Keratinocyte (primary cell): ENCODE measurements around the gene CTU1.

Experiments
- EZH2 ChIP-seq: IDR thresholded peaks from one replicate; pipeline ENCODE4 v1.6.1; 2012; ENCODE audit warnings: inconsistent platforms, mild to moderate bottlenecking, low read length, moderate library complexity
- TF ChIP-seq, protein P1 (sequence below), 3 experiments: IDR thresholded peaks in 1 of 3; conservative IDR thresholded peaks in 1 of 3; optimal IDR thresholded peaks in 1 of 3; 2 replicates in 2 of 3; 3 replicates in 1 of 3; pipeline versions ENCODE3 to v1.5.1; 2011; ENCODE audit warnings: low read length in 3 of 3, mild to moderate bottlenecking in 3 of 3, moderate library complexity in 2 of 3, control low read depth in 1 of 3, inconsistent platforms in 1 of 3; ENCODE audit not compliant: insufficient read depth in 2 of 3; ENCODE audit errors: extremely low read depth in 1 of 3

DNA sequence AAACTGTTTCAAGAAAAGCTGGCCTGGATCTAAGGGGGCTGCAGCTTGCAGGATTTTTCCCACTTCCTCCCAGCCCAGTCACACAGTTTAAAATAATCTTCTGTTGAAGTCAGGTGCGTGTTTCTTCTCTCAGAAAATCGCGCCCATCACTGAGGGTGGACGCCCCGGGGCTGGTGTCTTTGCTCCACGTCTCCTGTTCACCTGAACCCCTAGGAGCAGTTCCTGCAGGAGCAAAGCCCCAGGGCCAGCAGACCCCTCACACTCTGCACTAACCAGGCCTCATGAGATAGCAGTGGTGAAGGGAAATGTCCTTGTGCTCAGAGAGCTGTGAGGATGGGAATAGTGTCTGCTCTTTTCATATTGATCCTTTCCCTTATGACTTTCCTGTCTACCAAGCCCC lies 33.0 kb upstream of the CTU1 start:
- TF ChIP-seq, protein P1, sequence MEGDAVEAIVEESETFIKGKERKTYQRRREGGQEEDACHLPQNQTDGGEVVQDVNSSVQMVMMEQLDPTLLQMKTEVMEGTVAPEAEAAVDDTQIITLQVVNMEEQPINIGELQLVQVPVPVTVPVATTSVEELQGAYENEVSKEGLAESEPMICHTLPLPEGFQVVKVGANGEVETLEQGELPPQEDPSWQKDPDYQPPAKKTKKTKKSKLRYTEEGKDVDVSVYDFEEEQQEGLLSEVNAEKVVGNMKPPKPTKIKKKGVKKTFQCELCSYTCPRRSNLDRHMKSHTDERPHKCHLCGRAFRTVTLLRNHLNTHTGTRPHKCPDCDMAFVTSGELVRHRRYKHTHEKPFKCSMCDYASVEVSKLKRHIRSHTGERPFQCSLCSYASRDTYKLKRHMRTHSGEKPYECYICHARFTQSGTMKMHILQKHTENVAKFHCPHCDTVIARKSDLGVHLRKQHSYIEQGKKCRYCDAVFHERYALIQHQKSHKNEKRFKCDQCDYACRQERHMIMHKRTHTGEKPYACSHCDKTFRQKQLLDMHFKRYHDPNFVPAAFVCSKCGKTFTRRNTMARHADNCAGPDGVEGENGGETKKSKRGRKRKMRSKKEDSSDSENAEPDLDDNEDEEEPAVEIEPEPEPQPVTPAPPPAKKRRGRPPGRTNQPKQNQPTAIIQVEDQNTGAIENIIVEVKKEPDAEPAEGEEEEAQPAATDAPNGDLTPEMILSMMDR (optimal IDR thresholded peaks at IDR 0.05 in 1 of 3, IDR thresholded peaks at IDR 0.05 in 1 of 3, conservative IDR thresholded peaks at IDR 0.05 in 1 of 3; ENCODE audit: extremely low read depth in 1 of 3, insufficient read depth in 2 of 3, low read length in 3 of 3): no peak
- TF ChIP-seq EZH2: no peak
